ENCODE results near the gene ZNF584.
"Not testable (repeated sequence)": the region's sequence is repeated elsewhere in the genome, so short reads cannot be mapped to it uniquely, and the experiment has no call there.

ZNF584 gene

DNA sequence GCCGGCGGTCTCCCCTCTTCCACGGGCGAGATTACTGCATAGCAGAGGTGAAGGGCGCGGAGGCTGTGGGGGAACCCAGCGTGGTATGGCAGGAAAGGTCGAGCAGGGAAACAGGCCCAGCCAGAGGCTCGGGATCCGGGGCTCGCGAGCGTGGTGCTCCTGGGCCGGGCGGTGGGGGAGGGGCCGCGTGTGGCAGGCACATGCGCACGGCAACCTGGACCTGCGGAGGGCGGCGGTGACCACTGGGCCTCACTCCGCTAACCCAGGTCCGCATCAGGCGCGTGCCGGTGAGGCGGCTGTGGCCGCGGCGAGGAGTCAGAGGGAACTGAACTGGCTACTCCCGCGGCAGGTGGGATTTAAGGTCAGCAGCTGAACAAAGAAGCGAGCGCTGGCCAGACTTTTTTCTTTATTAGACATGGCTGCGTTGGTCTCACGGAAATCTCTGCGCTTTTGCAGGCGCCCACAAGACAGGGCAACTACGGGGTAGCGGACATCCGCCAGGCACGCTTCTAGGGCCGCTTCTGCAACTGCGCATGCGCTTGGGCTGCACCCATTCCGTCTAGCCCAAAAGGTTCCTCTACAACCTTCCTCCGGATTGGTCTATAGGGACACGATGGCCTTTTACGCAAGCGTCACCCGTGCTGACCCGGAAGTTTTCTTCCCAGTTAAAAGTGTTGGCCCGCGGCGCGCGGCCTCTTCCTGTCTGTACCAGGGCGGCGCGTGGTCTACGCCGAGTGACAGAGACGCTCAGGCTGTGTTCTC is 21.7 kb upstream of the ZNF584 start, which contains the start of gene RPS5:
Gene RPS5, plus strand, starts transcription at position 694 of the 762 bp plus-strand sequence. CDS start 869 bp downstream, outside the sequence.
- DNase-seq = peak; percentile 99

DNA sequence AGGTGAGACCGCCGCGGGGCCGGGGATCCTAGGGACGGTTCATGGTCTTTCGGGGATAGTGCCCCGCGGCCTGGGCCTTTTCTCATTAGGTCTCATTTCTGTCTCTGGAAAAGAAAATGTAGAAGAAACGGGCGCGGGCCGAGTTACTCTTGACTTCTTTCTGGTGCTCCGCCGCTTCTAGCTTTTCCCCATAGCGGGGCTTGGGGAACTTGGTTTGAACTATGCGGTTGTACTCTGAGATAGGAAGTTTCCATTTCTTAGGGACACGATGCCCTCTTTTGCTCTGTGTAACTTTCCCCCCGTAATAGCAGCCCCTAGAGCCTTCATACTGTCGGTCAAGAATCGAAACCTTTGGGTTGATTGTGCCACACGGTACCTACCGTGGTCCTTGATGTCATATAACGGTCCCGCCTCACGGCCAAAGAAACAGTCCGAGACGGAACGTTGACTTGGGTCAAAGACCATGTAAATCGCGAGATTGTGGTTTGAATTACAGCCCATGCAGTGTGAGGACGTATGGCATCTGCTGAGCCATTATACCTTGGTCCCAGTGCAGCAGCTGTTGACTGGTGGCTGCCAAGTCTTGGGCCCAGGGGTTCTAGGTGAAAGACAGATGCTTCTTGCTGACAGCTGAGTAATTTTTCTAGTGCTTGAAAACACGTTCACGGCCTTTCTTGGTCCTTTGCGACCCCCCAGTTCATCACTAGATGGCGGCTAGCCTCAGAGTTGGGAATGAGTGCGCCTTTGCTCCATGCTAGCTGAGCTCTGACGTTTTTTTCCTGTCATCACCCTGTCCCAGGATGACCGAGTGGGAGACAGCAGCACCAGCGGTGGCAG is 20.9 kb upstream of the ZNF584 start:
- DNase-seq = peak; percentile 40

DNA sequence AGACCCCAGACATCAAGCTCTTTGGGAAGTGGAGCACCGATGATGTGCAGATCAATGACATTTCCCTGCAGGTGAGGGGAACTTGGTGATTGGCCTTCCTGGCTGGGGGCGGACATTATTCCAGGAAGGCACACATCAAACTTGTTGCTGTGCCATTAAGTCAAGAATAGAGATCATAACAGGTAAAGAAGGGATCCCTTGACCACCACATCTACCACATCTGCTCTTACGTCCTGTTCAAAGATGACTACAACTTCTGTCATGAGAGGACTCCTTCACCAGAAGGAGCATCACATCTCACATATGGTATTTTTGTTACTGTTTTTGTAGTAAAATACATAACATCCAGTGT is 20.3 kb upstream of the ZNF584 start:
- no peak for DNase-seq

DNA sequence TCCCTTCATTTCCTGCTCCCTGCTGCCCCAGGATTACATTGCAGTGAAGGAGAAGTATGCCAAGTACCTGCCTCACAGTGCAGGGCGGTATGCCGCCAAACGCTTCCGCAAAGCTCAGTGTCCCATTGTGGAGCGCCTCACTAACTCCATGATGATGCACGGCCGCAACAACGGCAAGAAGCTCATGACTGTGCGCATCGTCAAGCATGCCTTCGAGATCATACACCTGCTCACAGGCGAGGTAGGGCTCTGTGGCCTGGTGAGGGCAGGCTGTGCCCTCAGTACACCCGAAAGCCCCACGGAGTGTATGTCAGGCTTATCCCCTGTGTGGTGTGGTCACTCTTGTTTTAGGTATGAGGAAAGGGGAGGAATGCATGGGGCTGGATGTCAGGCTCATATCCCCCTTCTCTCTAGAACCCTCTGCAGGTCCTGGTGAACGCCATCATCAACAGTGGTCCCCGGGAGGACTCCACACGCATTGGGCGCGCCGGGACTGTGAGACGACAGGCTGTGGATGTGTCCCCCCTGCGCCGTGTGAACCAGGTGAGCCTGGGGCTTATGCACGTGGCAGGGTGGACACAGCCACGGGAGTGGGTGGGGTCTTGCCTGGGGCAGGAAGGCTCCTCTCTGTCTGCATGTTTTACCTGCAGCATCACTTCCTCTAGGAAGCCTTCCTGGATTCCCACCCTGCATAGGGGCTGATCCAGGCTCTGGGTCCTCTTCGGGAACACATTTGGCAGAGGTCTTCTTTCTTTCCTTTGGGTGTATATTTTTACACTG is 15.3 kb upstream of the ZNF584 start:
- DNase-seq = no peak

DNA sequence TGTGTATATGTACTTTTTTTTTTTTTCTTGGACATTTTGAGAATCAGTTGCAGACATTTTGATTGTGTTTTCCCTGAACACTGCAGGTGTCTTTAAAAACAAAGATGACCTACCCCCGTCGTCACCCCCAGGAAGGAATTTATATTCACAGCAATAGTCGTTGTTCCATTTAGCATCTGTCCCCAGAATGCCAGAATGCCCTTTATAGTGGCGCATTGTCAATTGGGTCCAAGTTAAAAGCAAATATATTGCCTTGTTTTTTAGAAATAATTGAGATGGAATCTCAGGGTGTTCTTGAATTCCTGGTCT is 14.8 kb upstream of the ZNF584 start:
- DNase-seq = no peak

DNA sequence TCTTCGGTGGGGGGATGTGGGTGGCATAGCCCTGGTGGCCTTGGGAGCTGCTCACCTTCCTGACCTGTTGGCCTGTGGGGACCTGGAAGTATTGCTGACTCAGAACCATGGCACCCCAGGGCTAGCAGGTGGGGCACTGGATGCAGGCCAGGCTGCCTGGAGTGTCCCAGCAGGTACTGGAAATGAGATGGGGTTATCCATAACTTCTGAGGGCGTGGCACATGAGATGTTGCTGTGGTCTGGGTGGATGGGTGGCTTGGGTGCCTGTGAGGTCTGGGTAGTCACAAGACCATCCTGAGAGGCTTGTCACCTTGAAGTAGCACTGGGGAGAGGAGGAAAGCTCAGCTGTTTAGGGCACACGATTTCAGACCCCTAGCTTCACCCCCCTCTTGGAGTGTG is 13.6 kb upstream of the ZNF584 start:
- DNase-seq = no peak

GRCh38 chr19:58395220-58395978 is 13.1 kb upstream of the ZNF584 start, which contains the start of gene RNF225:
Gene RNF225 (plus strand): TSS chr19:58395656. CDS start chr19:58396090, 434 bp downstream.
- DNase-seq = no peak

DNA sequence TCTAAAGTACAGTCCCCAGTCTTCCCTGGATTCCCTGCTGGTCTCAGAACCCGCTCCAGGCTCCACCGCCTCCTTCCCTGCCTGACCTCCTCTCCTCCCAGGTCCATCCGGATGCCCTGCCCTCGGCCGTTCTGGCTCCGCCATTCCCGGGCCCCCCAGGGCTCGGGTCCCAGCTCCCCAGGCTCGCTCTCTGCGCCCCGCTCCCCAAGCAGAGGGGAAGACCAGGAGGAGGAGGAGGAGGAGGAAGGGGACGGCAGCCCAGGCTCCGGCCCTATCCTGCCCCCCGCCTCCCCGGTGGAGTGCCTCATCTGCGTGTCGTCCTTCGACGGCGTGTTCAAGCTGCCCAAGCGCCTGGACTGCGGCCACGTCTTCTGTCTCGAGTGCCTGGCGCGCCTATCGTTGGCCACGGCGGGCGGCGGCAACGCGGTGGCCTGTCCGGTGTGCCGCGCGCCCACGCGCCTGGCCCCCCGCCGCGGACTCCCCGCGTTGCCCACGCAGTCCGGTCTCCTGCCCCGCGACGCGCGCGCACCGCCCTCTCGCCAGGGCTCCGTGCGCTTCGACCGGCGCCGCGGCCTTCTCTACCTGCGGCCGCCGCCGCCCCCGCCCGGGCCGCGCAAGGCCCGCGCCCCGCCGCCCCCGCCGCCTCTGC is 12.3 kb upstream of the ZNF584 start:
- no peak for DNase-seq

DNA sequence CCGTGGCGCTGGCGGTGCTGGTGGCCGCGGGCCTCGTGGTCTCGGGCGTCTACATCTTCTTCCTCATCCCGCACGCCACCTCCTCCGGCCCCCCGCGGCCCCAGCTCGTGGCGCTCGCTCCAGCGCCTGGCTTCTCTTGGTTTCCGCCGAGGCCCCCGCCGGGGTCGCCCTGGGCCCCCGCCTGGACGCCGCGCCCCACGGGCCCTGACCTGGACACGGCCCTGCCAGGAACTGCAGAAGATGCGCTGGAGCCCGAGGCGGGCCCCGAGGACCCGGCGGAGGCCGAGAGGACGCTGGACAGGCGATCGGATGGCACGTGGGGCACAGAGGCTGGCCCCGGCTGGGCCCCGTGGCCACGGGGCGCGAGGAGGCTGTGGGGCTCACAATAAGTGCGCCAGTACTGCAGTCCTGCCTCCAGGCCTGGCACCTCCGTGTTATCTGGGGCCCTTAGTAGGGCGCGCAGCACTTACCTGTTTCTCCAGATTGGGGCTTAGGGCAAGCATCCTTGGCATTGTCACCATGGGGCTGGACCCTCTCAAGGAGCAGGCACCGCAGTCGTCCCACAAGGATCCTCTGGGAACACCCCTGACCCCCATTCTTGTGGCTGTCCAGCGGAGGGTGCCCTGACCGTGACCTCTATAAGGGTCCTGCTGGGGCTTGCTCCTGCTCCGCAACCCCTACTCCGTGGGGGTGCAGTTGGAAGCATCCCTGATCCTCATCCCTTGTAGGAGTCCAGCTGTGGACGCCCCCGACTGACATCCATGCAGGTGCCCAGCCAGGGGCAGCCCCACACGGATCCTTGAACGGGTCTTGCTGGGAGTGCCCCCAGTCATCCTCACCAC is 11.5 kb upstream of the ZNF584 start:
- DNase-seq = no peak

GRCh38 chr19:58397533-58398037 is 10.9 kb upstream of the ZNF584 start:
- no peak for DNase-seq

DNA sequence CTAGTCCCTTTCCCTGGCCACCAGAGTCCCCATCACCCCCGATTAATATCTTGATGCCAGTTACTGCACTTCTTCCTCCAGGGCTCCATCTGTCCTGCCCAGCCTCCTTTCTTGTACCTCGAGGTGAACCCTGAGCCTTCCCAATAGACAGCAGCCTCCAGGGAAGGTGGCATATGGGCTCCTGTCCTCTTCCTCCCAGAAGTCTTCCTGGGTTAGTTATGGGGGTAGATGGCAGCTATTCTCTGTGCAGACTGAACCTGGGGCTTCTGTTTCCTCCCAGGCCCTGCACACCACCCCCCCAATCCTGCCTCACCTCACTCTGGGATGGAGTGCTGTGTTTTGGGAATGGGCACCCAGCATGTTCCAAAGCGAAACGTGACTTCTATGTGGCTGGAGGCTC is 10.4 kb upstream of the ZNF584 start:
- DNase-seq = no peak

- DNase-seq = no peak
Observed at GRCh38 chr19:58398545-58398944, 9.9 kb upstream of the ZNF584 start.

DNA sequence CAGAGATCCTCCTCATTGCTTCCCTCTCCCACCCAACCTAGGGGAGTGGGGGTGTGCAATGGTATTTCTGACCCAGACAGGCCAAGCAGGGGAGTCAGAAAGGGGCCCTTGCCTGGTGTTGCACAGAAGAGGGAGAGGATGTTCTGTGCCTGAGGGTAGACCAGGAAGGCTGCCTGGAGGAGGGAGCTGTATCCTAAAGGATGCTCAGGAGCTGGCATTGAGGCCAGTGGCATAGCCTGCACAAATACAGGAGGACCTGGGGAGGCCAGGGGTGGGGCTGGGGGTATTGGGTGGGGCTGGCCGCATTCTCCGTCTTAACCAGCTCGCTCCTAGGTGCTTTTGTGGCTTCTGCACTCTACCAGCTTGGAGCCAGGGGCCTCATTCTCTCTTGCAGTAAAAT is 8.5 kb upstream of the ZNF584 start:
- no peak for DNase-seq

DNA sequence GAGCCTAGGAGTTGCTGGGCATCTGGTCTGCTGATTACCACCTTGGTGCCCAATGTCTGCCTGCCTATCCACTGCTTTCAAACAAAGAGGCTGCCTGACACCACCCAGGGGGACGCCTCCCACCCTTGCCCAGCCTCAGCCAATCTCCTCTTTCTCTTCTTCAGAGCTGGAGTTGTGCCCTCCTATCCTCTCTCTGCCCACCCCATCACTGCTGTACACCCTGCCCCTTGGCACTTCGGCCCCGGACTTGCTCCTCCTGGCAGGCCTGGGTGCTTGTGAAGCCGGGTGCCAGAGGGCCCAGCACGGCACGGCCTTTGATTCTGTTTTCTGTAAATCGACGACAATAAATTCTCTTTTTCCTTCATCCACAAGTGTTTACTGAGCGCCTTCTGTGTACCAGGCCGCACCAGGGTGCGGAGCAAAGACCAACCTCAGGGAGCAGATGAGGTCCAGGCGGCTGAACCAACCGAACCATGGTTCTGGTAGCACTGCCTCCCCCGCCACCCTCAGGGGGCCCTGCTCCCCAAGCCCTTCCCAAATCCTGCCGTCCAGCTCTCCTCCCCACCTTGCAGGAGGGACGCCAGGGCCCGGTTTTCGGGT is 8.0 kb upstream of the ZNF584 start:
- DNase-seq = peak; percentile 45

GRCh38 chr19:58400916-58401839 is 7.3 kb upstream of the ZNF584 start:
- peak; percentile 99 for DNase-seq

GRCh38 chr19:58401840-58402421 is 6.5 kb upstream of the ZNF584 start:
- no peak for DNase-seq

- DNase-seq = not testable (repeated sequence)
Observed at GRCh38 chr19:58403920-58404478, 4.5 kb upstream of the ZNF584 start.

DNA sequence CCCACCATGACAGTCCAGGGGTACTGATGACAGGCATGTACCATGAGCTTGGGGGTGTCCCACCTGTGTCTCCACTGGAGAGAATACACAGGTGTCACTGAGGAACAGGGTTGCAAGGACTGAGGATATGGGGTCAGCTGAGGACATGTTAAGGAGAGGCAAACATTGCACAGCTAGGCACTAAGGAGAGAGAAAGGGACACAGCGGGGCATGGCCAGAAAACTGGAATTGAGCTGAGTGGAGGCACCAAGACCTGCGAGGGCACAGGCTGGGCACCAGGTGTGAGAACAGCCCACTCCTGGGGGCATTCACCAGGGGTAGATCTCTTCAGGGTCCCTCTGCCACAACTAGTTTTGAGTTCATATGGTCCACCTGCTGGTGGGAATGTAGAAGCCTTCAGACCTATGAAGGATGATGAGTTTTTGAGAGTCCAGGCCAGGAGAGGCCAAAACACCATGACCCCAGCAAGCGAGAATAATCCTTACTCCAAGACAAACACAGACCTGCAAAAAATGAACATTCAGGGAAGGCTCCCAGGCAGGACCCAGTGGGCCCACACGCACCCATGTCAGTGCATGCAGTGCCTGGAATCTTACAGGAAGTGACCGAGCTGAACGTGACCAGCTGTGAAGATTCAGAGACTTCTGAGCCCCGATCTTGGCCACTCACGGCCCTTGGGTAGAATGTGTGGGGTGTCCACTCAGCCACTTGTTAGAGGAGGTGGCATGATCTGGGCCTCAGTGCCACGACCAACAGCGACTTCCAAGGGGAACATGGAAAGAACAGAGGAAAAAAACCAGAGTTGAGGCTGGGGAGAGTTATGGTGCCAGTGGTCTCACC is 1.4 kb upstream of the ZNF584 start:
- no peak for DNase-seq

Measured in NCI-H1694 (cell line).